HG03571 (cell line): Measurements from ENCODE around the gene TRMT1.
"Not testable (repeated sequence)": the region's sequence is repeated elsewhere in the genome, so short reads cannot be mapped to it uniquely, and the experiment has no call there.

Experiments
- ATAC-seq: cut with Tn5 transposase; IDR thresholded peaks from one replicate; pipeline ENCODE4 v1.9.1; 2021; ENCODE audit not compliant: unreplicated experiment

TRMT1 gene

GRCh38 chr19:13116282-13117175 is at the start of gene TRMT1:
TSS of gene TRMT1 (minus strand) at chr19:13116740. CDS start at chr19:13116399, 341 bp downstream.
- no peak for ATAC-seq

GRCh38 chr19:13166151-13166550 is 49.6 kb upstream of the TRMT1 start:
- ATAC-seq: not testable (repeated sequence)

GRCh38 chr19:13165162-13165997 is 48.8 kb upstream of the TRMT1 start:
- no peak for ATAC-seq

- ATAC-seq: no peak
These were observed 48.0 kb upstream of the TRMT1 start for GRCh38 chr19:13164343-13165161.

GRCh38 chr19:13163609-13164342 is 47.2 kb upstream of the TRMT1 start:
- ATAC-seq: no peak

- no peak for ATAC-seq
These were observed 46.4 kb upstream of the TRMT1 start for GRCh38 chr19:13162724-13163608.

GRCh38 chr19:13160557-13160956 is 44.0 kb upstream of the TRMT1 start:
- no peak for ATAC-seq

GRCh38 chr19:13159713-13160112 is 43.2 kb upstream of the TRMT1 start:
- ATAC-seq: no peak

DNA sequence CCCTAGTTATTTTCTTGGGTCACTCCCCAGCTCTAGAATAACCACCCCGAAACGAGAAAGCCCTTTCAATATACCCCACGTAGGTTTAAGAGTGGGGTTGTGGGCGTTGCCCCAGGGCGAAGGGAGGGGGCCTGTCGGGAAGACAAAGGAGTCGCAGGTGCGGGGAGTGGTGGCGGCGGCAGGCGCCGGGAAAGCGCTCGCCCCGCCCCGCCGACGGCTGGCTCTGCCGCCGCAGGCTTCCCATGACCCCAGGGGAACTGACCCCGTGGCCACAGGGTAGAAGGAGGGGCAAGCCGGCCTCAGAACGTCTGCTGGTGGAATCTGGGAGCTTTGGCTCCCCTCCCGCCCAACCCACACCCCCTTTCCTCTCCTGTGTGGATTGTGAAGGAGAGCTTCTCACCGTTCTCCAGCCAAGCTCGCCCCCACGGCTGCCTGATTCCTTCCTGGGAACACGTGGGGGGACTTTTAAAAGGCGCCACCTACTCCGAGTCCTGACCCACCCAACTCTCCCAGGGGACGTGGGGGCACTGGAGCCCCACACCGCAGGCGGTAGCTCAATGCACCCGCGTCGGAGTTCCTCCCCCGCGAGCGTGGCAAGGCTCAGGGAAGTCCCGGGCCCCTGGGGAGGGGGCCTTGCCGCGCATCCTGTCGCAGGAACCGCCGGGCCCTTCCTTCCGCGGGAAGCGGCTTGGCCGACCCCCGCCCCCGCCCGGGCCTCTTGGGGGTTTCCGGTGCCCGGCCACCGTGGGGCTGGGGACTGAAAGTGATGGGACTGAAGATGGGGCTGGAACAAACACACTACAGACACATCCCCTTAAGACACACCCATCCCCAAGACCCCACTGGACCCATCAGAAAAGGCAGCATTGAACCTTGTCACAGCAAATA is 39.2 kb upstream of the TRMT1 start:
- ATAC-seq: peak; percentile 25

- ATAC-seq: no peak
These were observed 38.5 kb upstream of the TRMT1 start for GRCh38 chr19:13154911-13155471.

GRCh38 chr19:13154241-13154778 is 37.8 kb upstream of the TRMT1 start:
- no peak for ATAC-seq

DNA sequence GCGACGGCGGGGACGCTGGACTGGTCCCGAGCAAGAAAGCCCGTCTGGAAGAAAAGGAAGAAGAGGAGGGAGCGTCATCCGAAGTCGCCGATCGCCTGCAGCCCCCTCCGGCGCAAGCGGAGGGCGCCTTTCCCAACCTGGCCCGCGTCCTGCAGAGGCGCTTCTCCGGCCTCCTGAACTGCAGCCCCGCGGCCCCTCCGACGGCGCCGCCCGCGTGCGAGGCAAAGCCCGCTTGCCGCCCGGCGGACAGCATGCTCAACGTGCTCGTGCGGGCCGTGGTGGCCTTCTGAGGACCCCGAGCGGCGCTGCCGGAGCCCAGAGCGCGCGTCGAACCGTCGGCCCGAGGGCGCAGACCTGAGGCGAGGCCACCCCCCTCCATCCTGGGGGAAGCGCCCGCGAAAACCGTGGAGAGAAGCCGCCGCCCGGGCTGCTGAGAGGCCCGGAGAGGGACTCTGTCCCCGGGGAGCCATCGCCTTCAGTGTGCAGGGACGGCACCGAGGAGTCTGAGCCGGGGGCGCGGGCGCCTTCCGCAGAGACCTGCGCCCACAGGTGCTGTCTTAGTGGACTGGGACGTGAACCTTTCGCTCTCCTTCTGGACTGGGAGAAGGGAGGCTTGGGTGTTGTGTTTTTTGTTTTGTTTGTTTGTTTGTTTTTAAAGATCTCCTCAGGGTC is 37.2 kb upstream of the TRMT1 start:
- ATAC-seq: no peak

GRCh38 chr19:13152974-13153568 is 36.5 kb upstream of the TRMT1 start:
- ATAC-seq: peak; percentile 17

DNA sequence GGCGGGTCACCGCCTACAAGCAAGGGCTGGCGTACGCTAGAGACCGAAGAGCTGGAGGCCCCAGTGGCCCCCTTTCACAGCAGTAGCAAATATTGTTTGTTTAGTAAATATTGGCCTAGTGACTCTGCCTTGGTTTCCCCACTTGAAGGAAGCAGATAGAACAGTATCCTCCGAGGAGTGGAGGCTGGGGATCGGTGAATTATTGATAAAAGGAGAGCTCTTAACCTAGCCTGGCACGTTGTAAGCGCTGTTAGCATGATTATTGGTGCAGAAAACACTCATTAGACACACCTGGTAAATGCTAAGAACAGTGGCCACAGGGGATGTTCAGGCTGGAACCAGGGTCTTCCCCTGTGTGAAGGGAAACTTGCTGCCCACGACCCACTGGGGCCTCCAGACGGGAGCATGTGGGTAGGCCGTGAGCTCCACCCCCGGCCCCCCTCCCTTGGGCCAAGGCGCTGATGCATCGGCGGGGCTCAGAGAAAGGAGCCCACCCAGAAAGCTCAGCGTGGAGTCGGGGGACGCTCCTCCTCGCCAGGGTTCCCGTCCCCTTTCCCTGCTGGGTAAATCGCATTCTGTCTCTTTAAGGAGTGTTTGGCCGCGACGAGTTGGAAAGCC is 35.9 kb upstream of the TRMT1 start:
- peak; percentile 2 for ATAC-seq

GRCh38 chr19:13151605-13152355 is 35.2 kb upstream of the TRMT1 start:
- ATAC-seq: peak; percentile 30
